HepG2 (cell line): ENCODE results near the gene DEPDC1B. TPM values are rescaled to one million over a fixed set of nuclear protein-coding genes. Genes with fewer than 3 reads are reported as not detected.

Experiments
- BATF2 ChIP-seq: sonication (generic); formaldehyde crosslinking; IDR thresholded peaks from 2 replicates; pipeline ENCODE4 v1.8.0; 2022; ENCODE audit warnings: mild to moderate bottlenecking, missing genetic modification reagents, moderate library complexity
- HDAC2 ChIP-seq: sonication (generic); formaldehyde crosslinking; IDR thresholded peaks from 2 replicates; pipeline ENCODE4 v1.4.0; 2020; ENCODE audit warnings: missing genetic modification reagents
- ISL2 ChIP-seq: sonication (generic); formaldehyde crosslinking; IDR thresholded peaks from 2 replicates; pipeline ENCODE4 v1.5.0; 2020; ENCODE audit warnings: missing genetic modification reagents
- LBX2 ChIP-seq: sonication (generic); formaldehyde crosslinking; IDR thresholded peaks from 2 replicates; pipeline ENCODE4 v1.5.0; 2020; ENCODE audit warnings: missing genetic modification reagents, mild to moderate bottlenecking, borderline replicate concordance
- MIER2 ChIP-seq: IDR thresholded peaks from 2 replicates; pipeline ENCODE4 v1.6.1; 2016; ENCODE audit warnings: missing biosample characterization, missing genetic modification reagents
- MYC ChIP-seq: sonication (generic); formaldehyde crosslinking; IDR thresholded peaks from 2 replicates; pipeline ENCODE4 v1.9.0; 2021; ENCODE audit warnings: missing genetic modification reagents, borderline replicate concordance
- NAIF1 ChIP-seq: sonication (generic); formaldehyde crosslinking; IDR thresholded peaks from 2 replicates; pipeline ENCODE4 v1.5.0; 2020; ENCODE audit warnings: mild to moderate bottlenecking, missing genetic modification reagents, borderline replicate concordance
- NR0B2 ChIP-seq: sonication (generic); formaldehyde crosslinking; IDR thresholded peaks from 2 replicates; pipeline ENCODE4 v1.4.0; 2020; ENCODE audit warnings: mild to moderate bottlenecking, missing genetic modification reagents
- PCBP2 ChIP-seq: fragments of 200-400 bp; formaldehyde crosslinking; optimal IDR thresholded peaks from 2 replicates; pipeline ENCODE3; 2018; ENCODE audit warnings: low read length, low read depth; ENCODE audit not compliant: poor library complexity, severe bottlenecking
- RARA ChIP-seq: IDR thresholded peaks from 2 replicates; pipeline ENCODE4 v1.6.1; 2016; ENCODE audit warnings: missing genetic modification reagents, missing compliant biosample characterization
- RFXAP ChIP-seq: sonication (generic); formaldehyde crosslinking; IDR thresholded peaks from 2 replicates; pipeline ENCODE4 v1.4.0; 2020; ENCODE audit warnings: missing genetic modification reagents, borderline replicate concordance
- SALL2 ChIP-seq: sonication (generic); formaldehyde crosslinking; IDR thresholded peaks from 2 replicates; pipeline ENCODE4 v1.8.1; 2023; ENCODE audit warnings: mild to moderate bottlenecking, missing genetic modification reagents, inconsistent platforms
- SMYD3 ChIP-seq: sonication (generic); formaldehyde crosslinking; IDR thresholded peaks from 2 replicates; pipeline ENCODE4 v1.8.1; 2023; ENCODE audit warnings: mild to moderate bottlenecking, missing genetic modification reagents
- THAP9 ChIP-seq: sonication (generic); formaldehyde crosslinking; IDR thresholded peaks from 2 replicates; pipeline ENCODE4; 2020; ENCODE audit warnings: missing genetic modification reagents, mild to moderate bottlenecking, borderline replicate concordance
- WIZ ChIP-seq: sonication (generic); formaldehyde crosslinking; IDR thresholded peaks from 2 replicates; pipeline ENCODE4 v1.5.1; 2020; ENCODE audit warnings: mild to moderate bottlenecking, missing genetic modification reagents
- YEATS4 ChIP-seq: sonication (generic); formaldehyde crosslinking; IDR thresholded peaks from 2 replicates; pipeline ENCODE4 v1.4.0; 2020; ENCODE audit warnings: missing genetic modification reagents, borderline replicate concordance
- ZBTB43 ChIP-seq: sonication (generic); formaldehyde crosslinking; conservative IDR thresholded peaks from 2 replicates; pipeline ENCODE4 v1.4.0; 2020; ENCODE audit warnings: missing genetic modification reagents
- ZNF44 ChIP-seq: sonication (generic); formaldehyde crosslinking; IDR thresholded peaks from 2 replicates; pipeline ENCODE4 v1.5.1; 2020; ENCODE audit warnings: mild to moderate bottlenecking, missing genetic modification reagents
- ZNF512 ChIP-seq: sonication (generic); formaldehyde crosslinking; IDR thresholded peaks from 2 replicates; pipeline ENCODE4 v1.4.0; 2020; ENCODE audit warnings: mild to moderate bottlenecking, missing genetic modification reagents
- ZNF530 ChIP-seq: sonication (generic); formaldehyde crosslinking; IDR thresholded peaks from 2 replicates; pipeline ENCODE4 v1.5.0; 2020; ENCODE audit warnings: low read depth, mild to moderate bottlenecking, missing genetic modification reagents
- ZNF749 ChIP-seq: sonication (generic); formaldehyde crosslinking; IDR thresholded peaks from 2 replicates; pipeline ENCODE4 v1.8.0; 2022; ENCODE audit warnings: mild to moderate bottlenecking, missing genetic modification reagents, moderate library complexity, borderline replicate concordance
- ZSCAN9 ChIP-seq: IDR thresholded peaks from 2 replicates; pipeline ENCODE4 v1.6.1; 2016; ENCODE audit warnings: borderline replicate concordance
- polyA plus RNA-seq, 8 experiments: library from polyadenylated mRNA; depleted of rRNA in 3 of 8; stranded (reverse) in 7 of 8; unstranded in 1 of 8; fragments of >200 nt; fragmentation: Illumina TruSeq in 4 of 8; extraction: Trizol in 4 of 8; gene quantifications; 2 replicates each; pipeline versions ENCODE4 v1.2.1 to v1.2.3, GENCODE V29; 2011 to 2016; ENCODE audit warnings: low read depth in 4 of 8, missing spikeins in 1 of 8, mixed read lengths in 1 of 8; ENCODE audit not compliant: insufficient read depth in 1 of 8
- total RNA-seq, 5 experiments: library from RNA; depleted of rRNA; stranded (reverse); fragments of >200 nt; fragmentation: Illumina TruSeq; extraction: Trizol; gene quantifications; 2 replicates each; pipeline ENCODE4 v1.2.3, GENCODE V29; 2016; ENCODE audit warnings: low read depth in 1 of 5

Gene DEPDC1B
- total and polyA plus RNA-seq, 2 of the 13 experiments (the other 11 are each of a cell fraction or from before 2014, with no cell fraction given): 29.5 to 51.3 TPM

GRCh38 chr5:60699609-60700415 is at the start of gene DEPDC1B (continued):
- peak; percentile 73; the same call in 1 of the 2 replicates for TF ChIP-seq THAP9 (CRISPR knock-in tag)
- TF ChIP-seq SALL2: peak; percentile 77
- peak; percentile 42; the same call in 1 of the 2 replicates for TF ChIP-seq ZSCAN9 (CRISPR knock-in tag)
- peak; percentile 96 for TF ChIP-seq YEATS4
- TF ChIP-seq LBX2 (CRISPR knock-in tag): no peak; the same call in 1 of the 2 replicates
- peak; percentile 26; the same call in 1 of the 2 replicates for TF ChIP-seq WIZ
- TF ChIP-seq NAIF1 (CRISPR knock-in tag): no peak
- TF ChIP-seq HDAC2 (CRISPR knock-in tag): no peak; the same call in 1 of the 2 replicates
- peak; percentile 26; the same call in 1 of the 2 replicates for TF ChIP-seq ZNF749
- no peak for TF ChIP-seq RARA (CRISPR knock-in tag)
- no peak for TF ChIP-seq ZNF512
- no peak for TF ChIP-seq ZNF530 (CRISPR knock-in tag)
- peak; percentile 47; the same call in 1 of the 2 replicates for TF ChIP-seq ZNF44 (CRISPR knock-in tag)
- peak; percentile 88 for TF ChIP-seq RFXAP (CRISPR knock-in tag)
- no peak for TF ChIP-seq MIER2 (CRISPR knock-in tag)
- TF ChIP-seq PCBP2: no peak
- TF ChIP-seq NR0B2 (CRISPR knock-in tag): no peak; the same call in none of the 2 replicates
- no peak for TF ChIP-seq ZBTB43 (CRISPR knock-in tag)
- TF ChIP-seq BATF2 (CRISPR knock-in tag): peak; percentile 98
- TF ChIP-seq ISL2 (CRISPR knock-in tag): peak; percentile 21; the same call in 1 of the 2 replicates
- TF ChIP-seq SMYD3: peak; percentile 94
- peak; percentile 96 for TF ChIP-seq MYC
